Measurements from ENCODE around the gene CLBA1. TPM values are rescaled to one million over a fixed set of nuclear protein-coding genes. Genes with fewer than 3 reads are reported as not detected.

Gene CLBA1
- total RNA-seq, 1 experiment from 2014 or later: 19.2 TPM

GRCh38 chr14:104977008-104977680 lies 8.4 kb upstream of the CLBA1 start:
- Histone ChIP-seq H3K27ac (ENCODE audit: low read length) (no peak overlapping the region), H3K4me2 (ENCODE audit: low read length) (peak overlapping the region; percentile 95), H3K9ac (ENCODE audit: low read length) (peak overlapping the region; percentile 71), H3F3A (ENCODE audit: low read length, unreplicated experiment) (no peaks in the 10 kb centered on the region), H3K9me3 (ENCODE audit: low read length) (no peaks in the 10 kb centered on the region), H3K27me3 (ENCODE audit: low read length) (no peaks in the 10 kb centered on the region), H4K20me1 (ENCODE audit: low read length) (no peaks in the 10 kb centered on the region), H3K36me3 (ENCODE audit: low read depth, low read length) (no peaks in the 10 kb centered on the region), H2AFZ (ENCODE audit: low read length) (peak overlapping the region; percentile 37), H3K9me2 (replicated peaks; ENCODE audit: low read length) (no peaks in the 10 kb centered on the region), H3K79me2 (ENCODE audit: low read length) (peaks cover 30% of the 10 kb centered on the region), H3K4me3 (ENCODE audit: low read length) (peak overlapping the region; percentile 97), H3K4me1 (ENCODE audit: insufficient read depth, low read length) (peaks cover 64% of the 10 kb centered on the region)
- DNase-seq (peak; percentile 23), ATAC-seq (no peak)
- CTCF ChIA-PET: no interaction called here
- BruUV-seq (replicated peaks): TSS peak; percentile 43
- POLR2A ChIA-PET (ENCODE audit: unreplicated experiment): no interaction called here
- no peak for TF ChIP-seq EZH2phosphoT487 (IDR thresholded peaks at IDR 0.05; ENCODE audit: borderline replicate concordance, low read length)
- TF ChIP-seq EZH2 (IDR thresholded peaks at IDR 0.05; ENCODE audit: low read length, unreplicated experiment): no peak
- no peak for TF ChIP-seq CTCF (conservative IDR thresholded peaks at IDR 0.05; ENCODE audit: low read depth, low read length)
- intact Hi-C loops (cut with micrococcal nuclease): no loop called here

GRCh38 chr14:104977681-104978653 lies 7.6 kb upstream of the CLBA1 start, which contains the start of gene AHNAK2:
TSS of gene AHNAK2 (minus strand) at chr14:104978374. CDS start at chr14:104978237, 137 bp downstream.
- Histone ChIP-seq H3F3A (ENCODE audit: low read length, unreplicated experiment) (no peaks in the 10 kb centered on the region), H4K20me1 (ENCODE audit: low read length) (no peaks in the 10 kb centered on the region), H2AFZ (ENCODE audit: low read length) (peak within 1 kb of the TSS; percentile 65), H3K27me3 (ENCODE audit: low read length) (no peaks in the 10 kb centered on the region), H3K9me2 (replicated peaks; ENCODE audit: low read length) (no peaks in the 10 kb centered on the region), H3K4me1 (ENCODE audit: insufficient read depth, low read length) (peaks cover 57% of the 10 kb centered on the region), H3K27ac (ENCODE audit: low read length) (no peak within 1 kb of the TSS), H3K9ac (ENCODE audit: low read length) (peak within 1 kb of the TSS; percentile 71), H3K4me3 (ENCODE audit: low read length) (peak within 1 kb of the TSS; percentile 97), H3K9me3 (ENCODE audit: low read length) (no peaks in the 10 kb centered on the region), H3K36me3 (ENCODE audit: low read depth, low read length) (no peaks in the 10 kb centered on the region), H3K4me2 (ENCODE audit: low read length) (peak within 1 kb of the TSS; percentile 95), H3K79me2 (ENCODE audit: low read length) (peaks cover 30% of the 10 kb centered on the region)
- ChIA-PET POLR2A (ENCODE audit: unreplicated experiment) (interaction anchor here (0.6 to 0.7 kb wide), 3 partner anchors 9 to 41 kb away, joined by 3 to 4 read pairs (median 3); no protein-coding TSS in a partner anchor), CTCF (no interaction called here)
- ATAC-seq (peak; percentile 50), DNase-seq (peak; percentile 92)
- intact Hi-C loops (cut with micrococcal nuclease): no loop called here
- TSS peak; percentile 31 for BruUV-seq (replicated peaks)
- no peak for TF ChIP-seq EZH2 (IDR thresholded peaks at IDR 0.05; ENCODE audit: low read length, unreplicated experiment)
- TF ChIP-seq EZH2phosphoT487 (IDR thresholded peaks at IDR 0.05; ENCODE audit: borderline replicate concordance, low read length): no peak
- TF ChIP-seq CTCF (conservative IDR thresholded peaks at IDR 0.05; ENCODE audit: low read depth, low read length): no peak

All from PC-3 (cell line).